ENCODE results near the gene TSHZ2.

The TSHZ2 gene

DNA sequence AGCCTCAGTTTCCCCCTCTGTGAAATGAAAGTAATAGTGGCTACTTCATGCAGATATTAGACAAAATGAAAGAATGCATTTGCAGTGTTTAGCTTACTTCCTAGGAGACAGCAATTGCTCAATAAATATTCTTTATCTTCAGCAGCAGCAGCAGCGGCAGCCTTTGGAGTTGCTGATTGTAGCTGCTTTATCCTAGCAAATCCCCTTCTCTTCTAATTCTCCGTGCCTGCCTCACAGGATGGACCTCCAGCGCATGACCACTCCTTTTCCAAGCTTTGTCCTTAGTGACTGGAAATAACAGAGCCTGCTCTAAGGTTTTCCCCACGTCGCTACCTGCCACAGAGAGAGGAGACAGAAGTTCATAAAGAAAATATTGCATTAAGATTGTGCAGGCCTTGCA, 279.8 kb downstream of the TSHZ2 start:
- POLR2A ChIA-PET: no interaction called here
- CTCF ChIA-PET: no interaction called here
- DNase-seq (ENCODE audit: extremely low spot score): no peak
- TF ChIP-seq TARDBP (IDR thresholded peaks at IDR 0.05): no peak
- no peak for TF ChIP-seq LEF1 (IDR thresholded peaks at IDR 0.05; ENCODE audit: borderline replicate concordance)
- TF ChIP-seq FOXM1 (IDR thresholded peaks at IDR 0.05; ENCODE audit: borderline replicate concordance): no peak
- TF ChIP-seq HDGF (IDR thresholded peaks at IDR 0.05; ENCODE audit: borderline replicate concordance): no peak
- TF ChIP-seq, protein P1, sequence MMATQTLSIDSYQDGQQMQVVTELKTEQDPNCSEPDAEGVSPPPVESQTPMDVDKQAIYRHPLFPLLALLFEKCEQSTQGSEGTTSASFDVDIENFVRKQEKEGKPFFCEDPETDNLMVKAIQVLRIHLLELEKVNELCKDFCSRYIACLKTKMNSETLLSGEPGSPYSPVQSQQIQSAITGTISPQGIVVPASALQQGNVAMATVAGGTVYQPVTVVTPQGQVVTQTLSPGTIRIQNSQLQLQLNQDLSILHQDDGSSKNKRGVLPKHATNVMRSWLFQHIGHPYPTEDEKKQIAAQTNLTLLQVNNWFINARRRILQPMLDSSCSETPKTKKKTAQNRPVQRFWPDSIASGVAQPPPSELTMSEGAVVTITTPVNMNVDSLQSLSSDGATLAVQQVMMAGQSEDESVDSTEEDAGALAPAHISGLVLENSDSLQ (IDR thresholded peaks at IDR 0.05): no peak
- TF ChIP-seq FOXK2 (IDR thresholded peaks at IDR 0.05): no peak
- TF ChIP-seq ZNF384 (IDR thresholded peaks at IDR 0.05): no peak
- TF ChIP-seq L3MBTL2 (conservative IDR thresholded peaks at IDR 0.05): no peak
- TF ChIP-seq SP1 (IDR thresholded peaks at IDR 0.05): no peak
- TF ChIP-seq CTBP1 (IDR thresholded peaks at IDR 0.05; ENCODE audit: borderline replicate concordance): no peak
- no peak for TF ChIP-seq BHLHE40 (IDR thresholded peaks at IDR 0.05; ENCODE audit: borderline replicate concordance)
- TF ChIP-seq NFRKB (IDR thresholded peaks at IDR 0.05): no peak
- no peak for TF ChIP-seq ELF4 (IDR thresholded peaks at IDR 0.05)
- TF ChIP-seq SUZ12 (IDR thresholded peaks at IDR 0.05): no peak
- TF ChIP-seq ARNT (IDR thresholded peaks at IDR 0.05): no peak
- TF ChIP-seq FOXA1 (IDR thresholded peaks at IDR 0.05): no peak

DNA sequence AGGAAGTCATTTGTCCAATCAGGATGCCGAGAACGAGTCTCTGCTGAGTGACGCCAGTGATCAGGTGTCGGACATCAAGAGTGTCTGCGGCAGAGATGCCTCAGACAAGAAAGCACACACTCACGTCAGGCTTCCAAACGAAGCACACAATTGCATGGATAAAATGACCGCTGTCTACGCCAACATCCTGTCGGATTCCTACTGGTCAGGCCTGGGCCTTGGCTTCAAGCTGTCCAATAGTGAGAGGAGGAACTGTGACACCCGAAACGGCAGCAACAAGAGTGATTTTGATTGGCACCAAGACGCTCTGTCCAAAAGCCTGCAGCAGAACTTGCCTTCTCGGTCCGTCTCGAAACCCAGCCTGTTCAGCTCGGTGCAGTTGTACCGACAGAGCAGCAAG, 281.5 kb downstream of the TSHZ2 start:
- POLR2A ChIA-PET: no interaction called here
- DNase-seq (ENCODE audit: extremely low spot score): no peak
- CTCF ChIA-PET: no interaction called here
- TF ChIP-seq L3MBTL2 (conservative IDR thresholded peaks at IDR 0.05) (no peak), BHLHE40 (IDR thresholded peaks at IDR 0.05; ENCODE audit: borderline replicate concordance) (no peak), ZNF384 (IDR thresholded peaks at IDR 0.05) (no peak), ARNT (IDR thresholded peaks at IDR 0.05) (no peak)

DNA sequence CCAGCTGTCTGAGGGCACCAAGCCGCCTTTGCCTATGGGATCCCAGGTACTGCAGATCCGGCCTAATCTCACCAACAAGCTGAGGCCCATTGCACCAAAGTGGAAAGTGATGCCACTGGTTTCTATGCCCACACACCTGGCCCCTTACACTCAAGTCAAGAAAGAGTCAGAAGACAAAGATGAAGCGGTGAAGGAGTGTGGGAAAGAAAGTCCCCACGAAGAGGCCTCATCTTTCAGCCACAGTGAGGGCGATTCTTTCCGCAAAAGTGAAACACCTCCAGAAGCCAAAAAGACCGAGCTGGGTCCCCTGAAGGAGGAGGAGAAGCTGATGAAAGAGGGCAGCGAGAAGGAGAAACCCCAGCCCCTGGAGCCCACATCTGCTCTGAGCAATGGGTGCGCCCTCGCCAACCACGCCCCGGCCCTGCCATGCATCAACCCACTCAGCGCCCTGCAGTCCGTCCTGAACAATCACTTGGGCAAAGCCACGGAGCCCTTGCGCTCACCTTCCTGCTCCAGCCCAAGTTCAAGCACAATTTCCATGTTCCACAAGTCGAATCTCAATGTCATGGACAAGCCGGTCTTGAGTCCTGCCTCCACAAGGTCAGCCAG, 283.0 kb downstream of the TSHZ2 start:
- no peak for TF ChIP-seq BHLHE40 (IDR thresholded peaks at IDR 0.05; ENCODE audit: borderline replicate concordance)
- no peak for TF ChIP-seq SUZ12 (IDR thresholded peaks at IDR 0.05)
- TF ChIP-seq LEF1 (IDR thresholded peaks at IDR 0.05; ENCODE audit: borderline replicate concordance): no peak
- no peak for TF ChIP-seq FOXM1 (IDR thresholded peaks at IDR 0.05; ENCODE audit: borderline replicate concordance)
- no peak for TF ChIP-seq FOXA1 (IDR thresholded peaks at IDR 0.05)
- no peak for TF ChIP-seq ARNT (IDR thresholded peaks at IDR 0.05)
- no peak for TF ChIP-seq CTBP1 (IDR thresholded peaks at IDR 0.05; ENCODE audit: borderline replicate concordance)
- no peak for TF ChIP-seq NFRKB (IDR thresholded peaks at IDR 0.05)
- TF ChIP-seq L3MBTL2 (conservative IDR thresholded peaks at IDR 0.05): no peak
- TF ChIP-seq ELF4 (IDR thresholded peaks at IDR 0.05): no peak
- TF ChIP-seq ZNF384 (IDR thresholded peaks at IDR 0.05): no peak
- TF ChIP-seq, protein P1 (IDR thresholded peaks at IDR 0.05): no peak
- no peak for TF ChIP-seq FOXK2 (IDR thresholded peaks at IDR 0.05)
- TF ChIP-seq SP1 (IDR thresholded peaks at IDR 0.05): no peak
- TF ChIP-seq HDGF (IDR thresholded peaks at IDR 0.05; ENCODE audit: borderline replicate concordance): no peak
- no peak for TF ChIP-seq TARDBP (IDR thresholded peaks at IDR 0.05)
- CTCF ChIA-PET: no interaction called here

DNA sequence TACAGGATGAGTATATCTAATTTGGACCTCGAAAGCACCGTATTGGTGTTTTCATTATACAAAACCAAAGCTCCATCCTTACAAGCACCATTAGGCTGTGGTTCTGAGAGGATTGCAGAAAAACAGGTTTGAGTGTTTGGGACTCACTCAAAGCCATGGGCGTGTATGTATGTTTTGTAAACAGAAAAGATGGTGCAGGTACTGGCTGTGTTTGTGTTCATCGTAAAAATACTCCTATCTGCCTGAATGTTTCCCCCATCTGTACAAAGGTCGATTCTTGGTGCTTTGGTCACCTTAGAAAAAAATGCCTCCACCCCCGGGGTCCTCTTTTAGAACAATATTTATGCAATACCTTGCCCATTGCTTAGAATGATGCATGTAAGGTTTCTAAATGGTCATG, 286.6 kb downstream of the TSHZ2 start:
- DNase-seq (ENCODE audit: extremely low spot score): no peak
- POLR2A ChIA-PET: no interaction called here
- no peak for TF ChIP-seq ZNF384 (IDR thresholded peaks at IDR 0.05)
- TF ChIP-seq HDGF (IDR thresholded peaks at IDR 0.05; ENCODE audit: borderline replicate concordance): no peak
- no peak for TF ChIP-seq ELF4 (IDR thresholded peaks at IDR 0.05)
- TF ChIP-seq L3MBTL2 (conservative IDR thresholded peaks at IDR 0.05): no peak
- no peak for TF ChIP-seq SP1 (IDR thresholded peaks at IDR 0.05)
- TF ChIP-seq FOXA1 (IDR thresholded peaks at IDR 0.05): no peak
- TF ChIP-seq TARDBP (IDR thresholded peaks at IDR 0.05): no peak
- TF ChIP-seq, protein P1 (IDR thresholded peaks at IDR 0.05): no peak
- TF ChIP-seq FOXM1 (IDR thresholded peaks at IDR 0.05; ENCODE audit: borderline replicate concordance): no peak
- no peak for TF ChIP-seq ARNT (IDR thresholded peaks at IDR 0.05)
- no peak for TF ChIP-seq LEF1 (IDR thresholded peaks at IDR 0.05; ENCODE audit: borderline replicate concordance)
- TF ChIP-seq BHLHE40 (IDR thresholded peaks at IDR 0.05; ENCODE audit: borderline replicate concordance): no peak
- no peak for TF ChIP-seq FOXK2 (IDR thresholded peaks at IDR 0.05)
- no peak for TF ChIP-seq SUZ12 (IDR thresholded peaks at IDR 0.05)
- no peak for TF ChIP-seq NFRKB (IDR thresholded peaks at IDR 0.05)
- CTCF ChIA-PET: no interaction called here

More for the DNA sequence above, 283.0 kb downstream of the TSHZ2 start:
- DNase-seq (ENCODE audit: extremely low spot score): no peak
- POLR2A ChIA-PET: no interaction called here

DNA sequence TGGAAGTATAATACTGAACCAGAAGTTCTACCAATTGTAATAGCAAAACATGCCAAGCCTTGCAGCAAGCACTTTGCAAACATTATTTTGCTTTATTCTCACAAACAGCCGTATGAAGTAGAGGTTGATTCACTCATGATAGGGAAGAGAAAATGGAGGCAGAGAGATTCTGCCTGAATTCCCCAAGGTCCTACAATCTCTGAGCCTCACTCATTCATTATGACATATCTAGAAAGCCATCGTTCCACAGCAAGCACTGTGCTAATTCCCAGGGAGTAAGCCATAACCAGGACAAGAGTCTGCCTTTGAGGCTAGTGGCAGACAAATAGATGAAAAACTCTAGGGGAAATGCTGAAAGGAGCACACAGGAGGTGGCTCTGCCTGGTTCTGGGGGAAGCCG, 288.0 kb downstream of the TSHZ2 start:
- no peak for TF ChIP-seq FOXA1 (IDR thresholded peaks at IDR 0.05)
- no peak for TF ChIP-seq FOXK2 (IDR thresholded peaks at IDR 0.05)
- TF ChIP-seq ELF4 (IDR thresholded peaks at IDR 0.05): no peak
- no peak for TF ChIP-seq ZNF384 (IDR thresholded peaks at IDR 0.05)
- no peak for TF ChIP-seq ARNT (IDR thresholded peaks at IDR 0.05)
- TF ChIP-seq L3MBTL2 (conservative IDR thresholded peaks at IDR 0.05): no peak
- no peak for TF ChIP-seq SUZ12 (IDR thresholded peaks at IDR 0.05)
- no peak for TF ChIP-seq TARDBP (IDR thresholded peaks at IDR 0.05)
- no peak for TF ChIP-seq NFRKB (IDR thresholded peaks at IDR 0.05)
- no peak for TF ChIP-seq FOXM1 (IDR thresholded peaks at IDR 0.05; ENCODE audit: borderline replicate concordance)
- TF ChIP-seq BHLHE40 (IDR thresholded peaks at IDR 0.05; ENCODE audit: borderline replicate concordance): no peak
- no peak for TF ChIP-seq SP1 (IDR thresholded peaks at IDR 0.05)
- TF ChIP-seq LEF1 (IDR thresholded peaks at IDR 0.05; ENCODE audit: borderline replicate concordance): no peak
- TF ChIP-seq HDGF (IDR thresholded peaks at IDR 0.05; ENCODE audit: borderline replicate concordance): no peak
- TF ChIP-seq, protein P1 (IDR thresholded peaks at IDR 0.05): no peak
- no peak for TF ChIP-seq CTBP1 (IDR thresholded peaks at IDR 0.05; ENCODE audit: borderline replicate concordance)
- DNase-seq (ENCODE audit: extremely low spot score): no peak
- ChIA-PET POLR2A (no interaction called here), CTCF (no interaction called here)

Measured in HEK293T (cell line).